ENCODE data around the gene TRIM4.

TRIM4 gene

DNA sequence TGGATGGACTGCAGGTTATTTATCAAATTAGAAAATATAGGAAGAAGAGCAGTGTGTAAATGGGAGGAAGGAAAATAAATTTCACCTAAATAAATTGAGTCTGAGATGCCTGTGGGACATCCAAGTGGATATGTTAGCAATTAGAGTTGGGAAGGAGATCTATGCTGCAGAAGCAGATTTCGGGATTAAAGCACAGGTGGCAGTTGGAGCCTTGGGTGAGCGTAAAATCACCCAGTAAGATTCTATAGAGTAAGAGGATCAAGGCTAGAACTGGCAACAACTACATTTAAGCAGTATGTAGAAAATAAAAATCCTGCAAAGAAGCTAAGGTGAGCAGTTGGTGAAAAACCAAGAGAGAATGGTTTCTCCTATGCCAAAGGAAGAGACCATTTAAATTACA, 8.4 kb downstream of the TRIM4 start:
- peaks cover 46% of the 10 kb centered on the region; the same call in 1 of the 2 replicates for H3K36me3 ChIP-seq (ENCODE audit: insufficient read depth, low read length)
- H3F3A ChIP-seq (ENCODE audit: low read depth), result no peaks in the 10 kb centered on the region
- H3K4me2 ChIP-seq (ENCODE audit: low read depth, low read length, poor library complexity, severe bottlenecking), result peak overlapping the region; percentile 32
- H3K9me3 ChIP-seq (ENCODE audit: insufficient read depth, low read depth, low read length), result no peaks in the 10 kb centered on the region
- H3K79me2 ChIP-seq (ENCODE audit: insufficient read depth, low read length), result peaks cover 57% of the 10 kb centered on the region
- no peaks in the 10 kb centered on the region for H3K9me2 ChIP-seq (replicated peaks; ENCODE audit: low read depth, low read length)
- no peak overlapping the region for H3K4me3 ChIP-seq (ENCODE audit: low read length, poor library complexity, severe bottlenecking)
- no peak overlapping the region for H2AFZ ChIP-seq (ENCODE audit: low read length)
- peaks cover 19% of the 10 kb centered on the region for H3K4me1 ChIP-seq (ENCODE audit: insufficient read depth, low read length, poor library complexity, severe bottlenecking)
- no peaks in the 10 kb centered on the region for H3K27me3 ChIP-seq (ENCODE audit: insufficient read depth, low read length, poor library complexity, severe bottlenecking)
- TF ChIP-seq EZH2phosphoT487 (IDR thresholded peaks at IDR 0.05; ENCODE audit: borderline replicate concordance), result no peak
- TF ChIP-seq CTCF (conservative IDR thresholded peaks at IDR 0.05; ENCODE audit: low read length), result no peak
- H4K20me1 ChIP-seq (ENCODE audit: insufficient read depth, low read length, poor library complexity, severe bottlenecking), result peaks cover 24% of the 10 kb centered on the region
- no peak overlapping the region for H3K9ac ChIP-seq (ENCODE audit: low read depth, low read length, poor library complexity, severe bottlenecking)

- Histone ChIP-seq H3K9me3 (ENCODE audit: insufficient read depth, low read depth, low read length) (no peaks in the 10 kb centered on the region), H4K20me1 (ENCODE audit: insufficient read depth, low read length, poor library complexity, severe bottlenecking) (no peaks in the 10 kb centered on the region), H3K4me3 (ENCODE audit: low read length, poor library complexity, severe bottlenecking) (no peak overlapping the region), H3K4me1 (ENCODE audit: insufficient read depth, low read length, poor library complexity, severe bottlenecking) (no peaks in the 10 kb centered on the region), H3K79me2 (ENCODE audit: insufficient read depth, low read length) (no peaks in the 10 kb centered on the region), H3K4me2 (ENCODE audit: low read depth, low read length, poor library complexity, severe bottlenecking) (no peak overlapping the region), H3K9me2 (replicated peaks; ENCODE audit: low read depth, low read length) (no peaks in the 10 kb centered on the region), H3K27me3 (ENCODE audit: insufficient read depth, low read length, poor library complexity, severe bottlenecking) (no peaks in the 10 kb centered on the region), H3F3A (ENCODE audit: low read depth) (no peaks in the 10 kb centered on the region), H3K36me3 (ENCODE audit: insufficient read depth, low read length) (peaks cover 70% of the 10 kb centered on the region), H2AFZ (ENCODE audit: low read length) (no peak overlapping the region), H3K9ac (ENCODE audit: low read depth, low read length, poor library complexity, severe bottlenecking) (no peak overlapping the region)
- TF ChIP-seq EZH2phosphoT487 (IDR thresholded peaks at IDR 0.05; ENCODE audit: borderline replicate concordance) (no peak), CTCF (conservative IDR thresholded peaks at IDR 0.05; ENCODE audit: low read length) (no peak)
These were observed 17.7 kb downstream of the TRIM4 start for GRCh38 chr7:99901581-99901980.

DNA sequence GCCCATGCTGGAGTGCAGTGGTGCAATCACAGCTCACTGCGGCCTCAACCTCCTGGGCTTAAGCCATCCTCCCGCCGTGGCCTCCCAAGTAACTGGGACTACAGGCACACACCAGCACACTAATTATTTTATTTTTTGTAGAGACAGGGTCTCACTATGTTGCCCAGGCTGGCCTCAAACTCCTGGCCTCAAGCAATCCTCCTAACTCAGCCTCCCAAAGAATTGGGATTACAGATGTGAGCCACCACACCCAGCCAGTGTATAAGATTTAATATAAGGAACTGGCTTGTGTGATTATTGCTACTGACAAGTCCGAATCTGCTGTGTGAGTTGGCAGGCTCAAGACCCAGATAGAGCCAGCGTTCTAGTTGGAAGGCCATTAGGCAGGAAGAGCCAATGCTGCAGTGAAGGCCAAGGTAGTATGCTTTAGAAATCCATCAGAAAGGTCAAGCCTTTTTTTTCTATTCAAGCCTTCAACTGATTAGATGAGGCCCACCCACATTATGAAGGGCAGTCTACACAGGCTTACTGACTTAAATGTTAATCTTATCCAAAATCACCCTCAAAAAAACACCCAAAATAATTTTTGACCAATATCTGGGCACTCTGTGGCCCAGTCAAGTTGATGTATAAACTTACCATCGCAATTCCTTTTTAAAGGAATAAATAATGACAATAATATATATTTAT, 19.4 kb downstream of the TRIM4 start:
- Histone ChIP-seq H4K20me1 (ENCODE audit: insufficient read depth, low read length, poor library complexity, severe bottlenecking) (no peaks in the 10 kb centered on the region), H3K36me3 (ENCODE audit: insufficient read depth, low read length) (peaks cover 57% of the 10 kb centered on the region), H3K9me2 (replicated peaks; ENCODE audit: low read depth, low read length) (no peaks in the 10 kb centered on the region), H3K79me2 (ENCODE audit: insufficient read depth, low read length) (no peaks in the 10 kb centered on the region), H3K4me1 (ENCODE audit: insufficient read depth, low read length, poor library complexity, severe bottlenecking) (no peaks in the 10 kb centered on the region), H3K4me2 (ENCODE audit: low read depth, low read length, poor library complexity, severe bottlenecking) (no peak overlapping the region), H3K9ac (ENCODE audit: low read depth, low read length, poor library complexity, severe bottlenecking) (no peak overlapping the region), H3F3A (ENCODE audit: low read depth) (no peaks in the 10 kb centered on the region), H3K4me3 (ENCODE audit: low read length, poor library complexity, severe bottlenecking) (no peak overlapping the region), H3K9me3 (ENCODE audit: insufficient read depth, low read depth, low read length) (no peaks in the 10 kb centered on the region), H3K27me3 (ENCODE audit: insufficient read depth, low read length, poor library complexity, severe bottlenecking) (no peaks in the 10 kb centered on the region), H2AFZ (ENCODE audit: low read length) (no peak overlapping the region)
- no peak for TF ChIP-seq CTCF (conservative IDR thresholded peaks at IDR 0.05; ENCODE audit: low read length)
- TF ChIP-seq EZH2phosphoT487 (IDR thresholded peaks at IDR 0.05; ENCODE audit: borderline replicate concordance), result no peak
